Measurements from ENCODE around the gene GINS1.
"Not testable (repeated sequence)": the region's sequence is repeated elsewhere in the genome, so short reads cannot be mapped to it uniquely, and the experiment has no call there.

GINS1 gene

DNA sequence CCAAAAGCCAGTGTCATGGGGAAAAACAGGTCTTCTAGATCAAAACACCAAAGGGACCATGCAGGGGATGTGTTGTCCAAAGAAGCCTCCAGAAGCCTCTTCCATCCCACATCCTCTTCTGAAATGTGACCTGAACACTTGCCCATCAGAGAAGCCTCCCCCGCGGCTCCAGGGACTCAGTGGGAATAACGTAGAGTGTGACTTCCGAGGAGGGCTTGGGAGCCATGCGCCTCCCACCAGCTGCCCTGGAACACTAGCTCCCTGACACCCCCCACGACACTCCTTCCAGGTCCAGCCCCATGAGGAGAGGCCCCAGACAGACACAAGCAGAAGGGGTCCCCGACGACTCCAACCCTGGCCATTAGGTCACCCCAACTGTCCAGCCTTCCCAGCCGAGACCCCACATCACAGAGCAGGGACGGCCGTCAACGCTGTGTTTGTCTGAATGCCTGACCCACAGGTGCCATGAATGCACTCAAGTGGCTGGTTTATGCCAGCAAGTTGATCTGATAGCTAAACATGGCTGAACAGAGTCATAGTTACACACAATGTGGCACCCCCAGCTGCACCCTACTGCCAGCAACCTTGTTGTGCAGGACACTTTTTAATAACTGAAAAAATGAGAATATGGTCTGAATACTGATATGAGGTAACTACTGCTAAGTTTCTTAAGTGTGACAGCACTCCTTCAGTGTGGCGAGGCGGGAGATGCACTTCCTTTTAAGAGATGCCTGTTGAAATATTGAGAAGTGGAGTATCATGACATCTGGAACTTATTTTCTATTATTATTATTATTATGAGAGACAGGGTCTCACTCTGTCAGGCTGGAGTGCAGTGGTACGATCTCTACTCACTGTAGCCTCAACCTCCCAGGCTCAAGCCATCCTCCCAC lies 58.0 kb downstream of the GINS1 start:
- no peak overlapping the region for H2AFZ ChIP-seq (ENCODE audit: low read depth, low read length)
- no peaks in the 10 kb centered on the region for H3K27me3 ChIP-seq (ENCODE audit: insufficient read depth, low read length)
- H3K4me1 ChIP-seq (ENCODE audit: insufficient read depth, low read length) = no peaks in the 10 kb centered on the region
- no peak overlapping the region for H3K4me3 ChIP-seq (ENCODE audit: low read length)
- H3K9me3 ChIP-seq (ENCODE audit: low read length) = no peaks in the 10 kb centered on the region
- peaks cover 79% of the 10 kb centered on the region for H3K36me3 ChIP-seq (ENCODE audit: insufficient read depth, low read length)

DNA sequence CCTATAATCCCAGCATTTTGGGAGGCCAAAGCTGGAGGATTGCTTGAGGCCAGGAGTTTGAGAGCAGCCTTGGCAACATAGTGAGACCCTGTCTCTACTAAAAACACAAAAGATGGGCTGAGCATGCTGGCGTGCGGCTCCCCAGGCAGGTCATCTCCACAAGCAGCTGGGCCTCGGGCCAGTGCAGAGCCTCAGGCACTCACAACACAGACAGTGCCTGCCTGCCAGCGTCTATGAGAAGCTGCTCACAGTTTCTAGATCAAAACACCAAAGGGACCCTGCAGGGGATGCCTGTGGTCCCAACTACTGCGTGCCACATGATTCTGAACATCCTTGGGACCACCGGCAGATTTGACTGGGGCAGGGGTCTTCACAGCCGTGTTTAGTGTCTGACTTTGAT lies 59.4 kb downstream of the GINS1 start:
- Histone ChIP-seq H3K9me3 (ENCODE audit: low read length) (no peaks in the 10 kb centered on the region), H3K4me3 (ENCODE audit: low read length) (no peak overlapping the region), H3K4me1 (ENCODE audit: insufficient read depth, low read length) (no peaks in the 10 kb centered on the region), H3K27me3 (ENCODE audit: insufficient read depth, low read length) (no peaks in the 10 kb centered on the region), H3K36me3 (ENCODE audit: insufficient read depth, low read length) (peaks cover 75% of the 10 kb centered on the region), H2AFZ (ENCODE audit: low read depth, low read length) (no peak overlapping the region)

- no peak overlapping the region for H3K4me3 ChIP-seq (ENCODE audit: low read length)
- H3K36me3 ChIP-seq (ENCODE audit: insufficient read depth, low read length) = peaks cover 71% of the 10 kb centered on the region
- no peaks in the 10 kb centered on the region for H3K4me1 ChIP-seq (ENCODE audit: insufficient read depth, low read length)
- H2AFZ ChIP-seq (ENCODE audit: low read depth, low read length) = no peak overlapping the region
- H3K9me3 ChIP-seq (ENCODE audit: low read length) = no peaks in the 10 kb centered on the region
- H3K27me3 ChIP-seq (ENCODE audit: insufficient read depth, low read length) = no peaks in the 10 kb centered on the region
Observed at GRCh38 chr20:25467441-25467840, 60.0 kb downstream of the GINS1 start.

DNA sequence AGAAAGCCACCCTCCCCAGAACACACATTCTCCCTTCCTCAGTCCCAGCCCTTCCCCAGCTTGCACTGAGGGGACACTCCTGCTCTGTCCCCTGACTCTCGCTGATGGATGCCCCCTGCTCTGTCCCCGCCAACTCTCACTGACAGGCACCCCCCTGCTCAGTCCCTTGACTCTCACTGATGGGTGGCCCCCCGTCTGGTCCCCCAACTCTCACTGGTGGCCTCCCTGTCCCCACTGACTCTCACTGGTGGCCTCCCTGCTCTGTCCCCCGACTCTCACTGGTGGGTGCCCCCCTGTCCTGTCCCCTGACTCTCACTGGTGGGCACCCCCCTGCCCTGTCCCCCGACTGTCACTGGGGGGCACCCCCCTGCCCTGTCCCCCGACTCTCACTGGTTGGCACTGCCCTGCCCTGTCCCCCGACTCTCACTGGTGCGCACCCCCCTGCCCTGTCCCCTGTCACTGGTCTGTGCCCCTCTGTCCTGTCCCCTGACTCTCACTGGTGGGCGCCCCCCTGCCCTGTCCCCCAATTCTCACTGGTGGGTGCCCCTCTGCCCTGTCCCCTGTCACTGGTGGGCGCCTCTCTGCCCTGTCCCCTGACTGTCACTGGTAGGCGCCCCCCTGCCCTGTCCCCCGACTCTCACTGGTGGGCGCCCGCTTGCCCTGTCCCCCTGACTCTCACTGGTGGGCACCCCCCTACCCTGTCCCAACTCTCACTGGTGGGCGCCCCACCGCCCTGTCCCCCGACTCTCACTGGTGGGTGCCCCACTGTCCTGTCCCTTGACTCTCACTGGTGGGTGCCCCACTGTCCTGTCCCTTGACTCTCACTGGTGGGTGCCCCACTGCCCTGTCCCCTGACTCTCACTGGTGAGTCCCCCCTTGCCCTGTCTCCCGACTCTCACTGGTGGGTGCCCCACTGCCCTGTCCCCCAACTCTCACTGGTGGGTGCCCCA lies 60.9 kb downstream of the GINS1 start:
- Histone ChIP-seq H2AFZ (ENCODE audit: low read depth, low read length) (no peak overlapping the region), H3K4me3 (ENCODE audit: low read length) (no peak overlapping the region), H3K4me1 (ENCODE audit: insufficient read depth, low read length) (no peaks in the 10 kb centered on the region), H3K27me3 (ENCODE audit: insufficient read depth, low read length) (no peaks in the 10 kb centered on the region), H3K36me3 (ENCODE audit: insufficient read depth, low read length) (peaks cover 68% of the 10 kb centered on the region), H3K9me3 (ENCODE audit: low read length) (no peaks in the 10 kb centered on the region)

DNA sequence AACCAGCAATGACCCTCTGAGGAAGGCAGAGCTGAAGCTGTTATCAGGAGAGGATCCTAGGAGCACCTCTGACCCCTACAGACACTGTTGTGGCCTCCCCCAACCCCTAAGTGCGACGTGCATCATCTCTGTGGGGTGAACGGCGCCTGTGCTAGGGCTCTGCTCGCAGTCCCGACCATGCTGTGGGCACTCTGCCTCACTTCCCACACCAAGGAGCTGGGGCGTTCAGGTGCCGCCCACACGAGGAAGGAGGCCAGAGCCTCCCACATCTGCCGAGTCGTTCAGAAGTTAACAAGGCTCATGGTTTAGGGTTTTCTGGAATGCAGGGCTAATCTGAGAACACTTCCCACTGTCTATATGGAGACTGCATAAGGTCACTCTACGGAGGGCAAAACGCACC lies 62.1 kb downstream of the GINS1 start:
- no peak overlapping the region for H2AFZ ChIP-seq (ENCODE audit: low read depth, low read length)
- peaks cover 69% of the 10 kb centered on the region for H3K36me3 ChIP-seq (ENCODE audit: insufficient read depth, low read length)
- H3K9me3 ChIP-seq (ENCODE audit: low read length) = no peaks in the 10 kb centered on the region
- H3K27me3 ChIP-seq (ENCODE audit: insufficient read depth, low read length) = no peaks in the 10 kb centered on the region
- no peak overlapping the region for H3K4me3 ChIP-seq (ENCODE audit: low read length)
- H3K4me1 ChIP-seq (ENCODE audit: insufficient read depth, low read length) = no peaks in the 10 kb centered on the region

- Histone ChIP-seq H3K27me3 (ENCODE audit: insufficient read depth, low read length) (no peaks in the 10 kb centered on the region), H3K4me3 (ENCODE audit: low read length) (no peak overlapping the region), H3K4me1 (ENCODE audit: insufficient read depth, low read length) (no peaks in the 10 kb centered on the region), H3K9me3 (ENCODE audit: low read length) (no peaks in the 10 kb centered on the region), H2AFZ (ENCODE audit: low read depth, low read length) (no peak overlapping the region), H3K36me3 (ENCODE audit: insufficient read depth, low read length) (peaks cover 66% of the 10 kb centered on the region)
Observed at GRCh38 chr20:25470045-25470444, 62.6 kb downstream of the GINS1 start.

GRCh38 chr20:25471020-25471419 lies 63.5 kb downstream of the GINS1 start:
- H3K4me1 ChIP-seq (ENCODE audit: insufficient read depth, low read length) = no peaks in the 10 kb centered on the region

GRCh38 chr20:25473297-25473696 lies 65.8 kb downstream of the GINS1 start:
- H3K4me1 ChIP-seq (ENCODE audit: insufficient read depth, low read length); H3K4me3 ChIP-seq (ENCODE audit: low read length); H3K9me3 ChIP-seq (ENCODE audit: low read length); H2AFZ ChIP-seq (ENCODE audit: low read depth, low read length); H3K27me3 ChIP-seq (ENCODE audit: insufficient read depth, low read length): not testable (repeated sequence)
- peaks cover 69% of the 10 kb centered on the region for H3K36me3 ChIP-seq (ENCODE audit: insufficient read depth, low read length)

More at GRCh38 chr20:25471020-25471419, 63.5 kb downstream of the GINS1 start:
- Histone ChIP-seq H3K27me3 (ENCODE audit: insufficient read depth, low read length) (no peaks in the 10 kb centered on the region), H2AFZ (ENCODE audit: low read depth, low read length) (no peak overlapping the region), H3K4me3 (ENCODE audit: low read length) (no peak overlapping the region), H3K9me3 (ENCODE audit: low read length) (no peaks in the 10 kb centered on the region), H3K36me3 (ENCODE audit: insufficient read depth, low read length) (peaks cover 68% of the 10 kb centered on the region)

GRCh38 chr20:25476106-25477013 lies 68.9 kb downstream of the GINS1 start:
- no peaks in the 10 kb centered on the region for H3K9me3 ChIP-seq (ENCODE audit: low read length)
- H3K4me3 ChIP-seq (ENCODE audit: low read length) = no peak overlapping the region
- no peaks in the 10 kb centered on the region for H3K27me3 ChIP-seq (ENCODE audit: insufficient read depth, low read length)
- H3K4me1 ChIP-seq (ENCODE audit: insufficient read depth, low read length) = no peaks in the 10 kb centered on the region
- H2AFZ ChIP-seq (ENCODE audit: low read depth, low read length) = no peak overlapping the region
- peaks cover 76% of the 10 kb centered on the region for H3K36me3 ChIP-seq (ENCODE audit: insufficient read depth, low read length)

- no peak overlapping the region for H3K4me3 ChIP-seq (ENCODE audit: low read length)
- H3K36me3 ChIP-seq (ENCODE audit: insufficient read depth, low read length) = peaks cover 81% of the 10 kb centered on the region
- H3K9me3 ChIP-seq (ENCODE audit: low read length) = no peaks in the 10 kb centered on the region
- H3K4me1 ChIP-seq (ENCODE audit: insufficient read depth, low read length) = no peaks in the 10 kb centered on the region
- H2AFZ ChIP-seq (ENCODE audit: low read depth, low read length) = no peak overlapping the region
- no peaks in the 10 kb centered on the region for H3K27me3 ChIP-seq (ENCODE audit: insufficient read depth, low read length)
Observed at GRCh38 chr20:25477014-25477882, 69.8 kb downstream of the GINS1 start.

DNA sequence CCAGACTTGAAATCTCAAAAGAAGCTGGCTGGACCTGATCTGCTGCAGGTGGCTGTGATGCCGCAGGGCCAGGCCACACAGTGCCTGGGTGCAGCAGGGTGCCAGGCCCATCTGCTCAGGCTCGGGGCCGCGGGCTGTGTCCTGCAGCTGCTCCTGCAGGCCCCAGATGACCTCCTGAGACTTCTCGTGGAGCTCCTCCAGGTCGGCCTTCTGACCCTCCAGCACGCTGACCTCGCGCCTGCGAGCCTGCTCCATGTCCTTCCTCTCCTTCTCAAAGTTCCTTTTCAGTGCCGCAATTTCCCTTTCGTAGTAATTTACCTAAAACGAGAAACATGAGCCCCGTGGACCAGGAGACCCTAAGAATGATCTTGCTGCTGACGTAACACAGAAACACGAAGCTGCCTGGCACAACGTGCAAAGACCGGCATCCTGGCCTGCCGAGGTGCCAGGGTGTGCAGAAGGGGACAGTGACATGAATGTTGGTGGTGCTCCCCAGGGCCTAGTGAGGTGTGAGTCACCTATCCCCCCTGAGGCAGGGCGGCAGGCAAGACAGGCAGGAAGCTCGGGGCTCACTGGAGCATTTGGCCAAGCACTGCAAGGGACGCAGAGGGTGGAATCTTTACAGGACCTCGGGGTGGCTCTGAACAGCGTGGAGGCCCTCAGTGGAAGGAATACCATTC lies 71.6 kb downstream of the GINS1 start:
- Histone ChIP-seq H3K36me3 (ENCODE audit: insufficient read depth, low read length) (peaks cover 76% of the 10 kb centered on the region), H2AFZ (ENCODE audit: low read depth, low read length) (no peak overlapping the region), H3K9me3 (ENCODE audit: low read length) (no peaks in the 10 kb centered on the region), H3K4me3 (ENCODE audit: low read length) (no peak overlapping the region), H3K27me3 (ENCODE audit: insufficient read depth, low read length) (no peaks in the 10 kb centered on the region), H3K4me1 (ENCODE audit: insufficient read depth, low read length) (no peaks in the 10 kb centered on the region)

Data from neuron (in vitro differentiated cells).